Renal pelvis (tissue), 4 donors: Measurements from ENCODE around the gene SYT17. TPM values are rescaled to one million over a fixed set of nuclear protein-coding genes. Genes with fewer than 3 reads are reported as not detected.
"Not testable (repeated sequence)": the region's sequence is repeated elsewhere in the genome, so short reads cannot be mapped to it uniquely, and the experiment has no call there.

Experiments used
- DNase-seq: peaks from one replicate; pipeline ENCODE4 v3.0.0-alpha.2; 2013
- polyA plus RNA-seq, 3 donors: library from polyadenylated mRNA; unstranded; fragments of 120-200 nt; gene quantifications; one replicate each; pipeline ENCODE4 v1.2.1, GENCODE V29; 2013; ENCODE audit not compliant: insufficient read length in 3 of 3

SYT17 gene
- polyA plus RNA-seq, 3 donors = 10.2 to 13.6 (median 11.2) TPM

DNA sequence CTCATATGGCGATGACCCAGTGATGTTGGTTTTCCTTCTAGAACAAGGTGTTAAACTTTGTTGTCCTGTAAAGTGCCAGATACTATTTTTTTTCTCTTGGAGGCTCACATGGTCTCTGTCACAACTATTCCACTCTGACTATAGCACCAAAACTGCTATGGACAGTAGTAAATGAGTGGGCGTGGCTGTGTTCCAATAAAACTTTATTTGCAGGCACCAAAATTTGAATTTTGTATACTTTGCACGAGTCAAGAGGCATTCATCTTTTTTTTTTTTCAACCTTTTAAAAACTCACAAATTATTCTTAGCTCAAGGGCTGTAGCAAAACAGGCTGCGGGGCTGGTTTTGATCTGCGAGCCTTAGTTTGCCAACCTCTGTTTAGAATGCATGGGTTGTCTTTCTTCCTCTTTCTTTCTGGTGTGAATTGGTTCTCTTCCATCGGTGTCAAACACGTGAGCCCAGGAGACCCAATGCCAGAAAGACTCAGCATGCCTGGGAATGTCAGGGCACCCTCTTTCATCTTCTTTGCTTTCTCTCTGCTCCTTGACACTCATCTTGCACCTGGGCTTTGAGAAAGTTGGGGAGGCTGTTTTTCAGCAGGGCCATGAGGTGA lies 2.1 kb downstream of the SYT17 start:
- no peak for DNase-seq

DNA sequence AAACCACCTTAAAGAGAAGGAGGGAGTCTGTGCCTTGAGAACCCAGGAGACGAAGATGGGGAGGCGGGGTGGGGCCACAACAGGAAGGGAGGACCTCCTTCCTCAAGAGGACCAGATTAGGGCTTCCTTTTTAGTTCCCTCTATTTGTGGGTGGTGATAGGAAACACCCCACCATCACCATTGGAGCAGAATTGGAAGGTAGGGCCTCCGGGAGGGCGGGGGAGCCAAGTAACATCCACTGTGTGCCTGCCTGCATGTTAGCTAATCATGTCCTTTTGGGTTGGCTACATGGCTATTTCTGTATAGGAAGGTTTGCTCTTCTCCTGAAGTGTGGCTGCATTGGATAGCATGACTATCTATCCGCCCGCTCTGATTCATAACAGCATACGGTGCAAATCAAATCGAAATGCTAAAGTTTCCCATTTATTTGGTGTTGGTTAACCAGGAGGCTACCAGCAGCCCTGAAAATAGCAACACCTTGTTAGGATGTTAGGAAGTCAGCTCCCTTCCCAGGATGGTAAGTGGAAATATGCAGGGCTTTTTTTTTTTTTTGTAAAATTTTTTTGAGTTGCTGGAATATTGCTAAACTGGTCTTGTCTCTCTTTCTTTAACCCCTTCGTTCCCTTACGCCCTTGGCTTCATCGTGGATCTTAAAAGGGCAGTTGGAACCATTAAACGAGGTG lies 4.2 kb downstream of the SYT17 start:
- no peak for DNase-seq

DNA sequence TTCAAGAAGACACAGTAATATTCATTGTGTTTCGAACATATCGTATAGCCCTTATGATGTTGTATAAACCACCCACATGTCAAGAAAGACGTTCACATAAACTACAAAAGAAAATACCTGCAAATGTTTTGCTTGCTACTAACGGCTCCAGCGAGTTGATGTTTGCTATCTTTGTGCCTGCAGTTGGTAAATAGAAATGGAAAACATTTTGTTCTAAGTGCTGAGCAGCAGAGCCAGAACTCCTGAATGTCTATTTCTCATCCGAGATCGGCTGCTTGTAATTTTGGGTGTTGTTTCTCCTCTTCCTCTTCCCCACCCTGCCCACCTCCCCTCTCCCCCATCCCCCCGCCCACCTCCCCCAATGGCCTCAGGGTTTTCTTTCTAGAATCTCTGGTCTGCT lies 5.0 kb downstream of the SYT17 start:
- DNase-seq = no peak

DNA sequence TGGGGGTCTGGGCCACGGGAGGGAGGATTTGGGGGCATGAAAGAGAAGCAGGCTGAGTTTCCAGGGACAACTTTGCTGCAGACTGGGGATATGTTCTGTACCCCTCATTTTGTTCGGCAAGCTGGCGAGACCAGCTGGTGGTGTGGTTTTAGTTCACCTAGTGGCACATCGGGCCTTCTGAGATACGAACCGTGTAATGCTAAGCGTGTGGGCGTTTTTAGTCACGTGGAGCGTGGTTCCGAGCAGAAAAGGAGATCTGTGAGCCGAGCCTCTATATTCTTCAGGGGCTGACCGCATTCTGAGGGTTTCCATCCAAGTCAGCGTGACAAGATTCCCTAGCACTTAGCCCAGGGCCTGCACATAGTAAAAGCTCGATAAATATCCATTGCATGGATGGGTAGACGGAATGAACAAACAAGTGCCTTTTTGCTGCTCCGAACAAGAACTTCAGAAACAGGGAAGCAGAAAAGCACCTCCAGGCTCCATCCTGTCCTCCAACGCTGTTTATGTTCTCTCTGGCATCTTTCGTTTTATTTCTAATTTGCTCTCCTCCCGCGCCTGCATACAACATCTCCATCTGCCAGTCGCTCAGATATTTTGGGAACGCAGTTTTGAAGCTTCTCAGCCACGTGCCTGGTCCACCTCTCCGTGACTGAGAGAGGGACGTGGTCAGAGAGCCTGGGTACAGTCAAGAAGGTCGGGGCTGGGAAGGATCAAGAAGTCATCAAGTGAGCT lies 5.8 kb downstream of the SYT17 start:
- DNase-seq = no peak

DNA sequence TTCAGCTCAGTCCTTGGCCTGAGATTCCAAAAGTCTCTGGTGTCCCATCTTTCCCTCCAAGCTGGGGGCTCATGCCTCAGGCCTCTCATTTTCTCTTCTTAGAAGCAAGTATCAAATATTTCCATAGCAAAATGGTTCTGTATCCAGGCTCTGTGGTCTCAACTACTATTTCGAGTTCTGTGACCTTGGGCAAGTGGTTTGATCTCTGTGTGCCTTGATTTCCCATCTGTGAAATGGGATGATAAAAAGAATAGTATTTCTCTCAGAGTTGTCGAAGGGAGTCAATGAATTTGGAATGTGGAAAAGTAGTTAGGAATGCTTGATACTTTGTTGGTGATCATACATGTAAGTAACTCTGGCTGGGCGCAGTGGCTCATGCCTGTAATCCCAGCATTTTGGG lies 6.4 kb downstream of the SYT17 start:
- no peak for DNase-seq

DNA sequence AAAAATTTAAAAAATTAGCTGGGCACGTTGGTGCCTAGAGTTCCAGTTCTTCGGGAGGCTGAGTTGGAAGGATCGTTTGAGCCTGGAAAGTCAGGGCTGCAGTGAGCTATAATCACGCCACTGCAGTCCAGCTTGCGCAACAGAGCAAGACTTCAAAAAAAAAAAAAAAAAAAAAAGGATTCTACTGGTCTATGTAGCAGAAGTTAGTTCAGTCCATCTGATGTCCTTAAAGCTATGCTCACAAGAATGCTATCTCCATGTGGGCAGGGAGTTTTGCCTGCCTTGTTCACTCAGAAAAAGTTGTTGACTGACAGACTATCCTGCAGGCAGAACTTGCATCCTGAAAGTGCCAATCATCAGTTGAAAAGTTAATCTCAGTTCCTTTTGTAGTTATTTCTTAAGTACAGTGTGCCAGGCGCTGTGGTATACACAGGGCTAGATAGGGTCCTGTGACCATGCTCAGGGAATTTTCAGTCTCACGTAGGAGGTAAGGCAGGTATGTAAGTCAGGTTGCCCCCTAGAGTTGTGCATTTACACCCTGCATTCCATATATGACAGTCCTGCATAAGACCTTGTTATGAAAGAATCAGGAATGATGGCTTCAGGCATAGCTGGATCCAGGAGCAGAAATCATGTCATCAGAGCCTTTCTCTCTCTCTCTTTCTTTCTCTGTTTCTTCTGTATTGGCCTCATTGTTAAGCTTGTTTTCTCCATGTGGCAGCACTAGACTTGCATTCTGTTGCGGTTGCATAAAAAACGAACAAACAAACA lies 7.6 kb downstream of the SYT17 start:
- DNase-seq = no peak

DNA sequence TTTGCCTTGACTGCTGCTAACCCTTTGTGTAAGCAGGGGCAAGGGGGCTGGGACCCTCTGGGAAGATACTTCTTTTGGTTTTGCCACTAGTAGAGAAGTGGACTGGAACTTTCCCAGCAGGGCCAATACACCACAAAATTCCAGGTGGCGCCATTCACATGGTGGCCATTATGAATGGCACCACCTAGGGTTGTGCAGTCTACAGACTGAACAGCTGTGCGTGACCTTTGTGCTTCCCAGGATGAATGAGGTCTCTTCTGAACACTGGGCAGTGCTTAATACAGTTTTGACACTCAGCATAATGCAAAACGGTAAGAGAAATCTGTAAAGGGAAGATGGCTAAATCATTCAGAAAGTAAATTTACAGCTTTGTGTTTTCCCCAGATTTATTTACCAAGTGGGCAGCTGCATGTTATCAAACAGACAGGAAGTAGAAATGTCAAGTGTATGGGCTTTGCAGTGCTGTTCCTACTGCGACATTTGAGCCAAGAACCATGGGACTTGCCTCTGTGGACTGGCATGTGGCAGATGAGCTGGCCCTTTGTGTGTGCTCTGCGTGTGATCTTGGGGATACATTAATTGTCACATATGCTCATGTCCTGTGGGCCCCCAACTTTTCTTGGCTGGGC lies 9.2 kb downstream of the SYT17 start:
- DNase-seq = no peak

DNA sequence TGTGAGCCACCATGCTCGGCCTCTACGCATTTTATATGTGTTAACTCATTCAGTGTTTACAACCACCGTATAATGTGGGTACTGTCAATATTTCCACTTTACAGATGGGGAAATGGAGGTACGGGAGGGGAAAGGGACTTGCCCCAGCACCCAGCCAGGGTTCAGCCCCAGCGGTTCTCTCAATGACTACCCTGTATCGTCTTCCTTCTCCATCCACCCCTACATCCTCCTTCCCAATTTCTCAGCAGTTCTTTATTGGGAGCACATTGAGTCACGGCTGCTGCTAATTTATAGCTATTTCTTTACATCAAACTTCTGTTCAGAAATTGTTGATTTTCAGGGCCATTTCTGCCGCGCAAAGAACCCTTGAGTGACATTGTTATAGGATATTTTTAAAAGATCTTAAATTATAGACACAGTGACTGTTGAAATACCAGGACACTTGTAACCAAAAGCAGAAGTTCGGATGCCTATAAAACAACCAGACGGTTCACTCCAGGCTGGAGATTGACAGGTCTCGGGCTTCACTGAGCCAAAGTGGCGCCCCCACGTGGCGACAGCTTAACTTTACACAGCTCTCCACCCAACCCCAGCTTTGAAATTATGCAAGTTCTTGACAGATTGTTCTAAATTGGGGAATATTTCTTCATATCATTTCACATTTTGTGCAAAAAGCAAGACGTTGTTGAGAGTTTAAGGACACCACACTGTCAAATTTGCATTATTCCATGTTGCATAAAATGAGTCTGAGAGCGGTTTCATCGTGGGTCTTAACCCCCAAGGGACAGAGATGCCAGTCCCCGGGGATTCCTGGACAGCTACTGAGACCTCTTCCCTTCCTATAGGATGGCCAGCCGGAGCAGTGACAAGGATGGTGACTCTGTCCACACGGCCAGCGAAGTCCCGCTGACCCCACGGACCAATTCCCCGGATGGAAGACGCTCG lies 11.8 kb downstream of the SYT17 start:
- peak; percentile 31 for DNase-seq

DNA sequence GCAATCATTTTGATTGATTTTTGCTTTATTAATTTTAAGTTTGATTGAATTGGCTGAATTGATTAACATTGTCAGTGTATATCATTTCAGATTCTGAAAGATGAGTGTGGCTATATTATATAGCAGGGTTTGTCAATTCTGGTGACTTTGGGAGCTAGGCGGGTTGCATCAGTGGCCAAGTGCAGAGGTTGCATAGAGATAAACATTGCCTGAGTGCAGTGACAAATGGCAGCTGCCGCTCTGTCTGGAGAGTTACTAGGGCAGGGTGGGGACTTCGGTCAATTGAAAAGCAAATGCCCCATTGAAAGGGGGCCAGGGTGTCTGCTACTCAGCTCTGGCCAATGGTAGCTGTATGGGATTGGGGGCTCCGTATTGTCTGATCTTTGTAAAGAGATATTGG lies 12.7 kb downstream of the SYT17 start:
- no peak for DNase-seq

DNA sequence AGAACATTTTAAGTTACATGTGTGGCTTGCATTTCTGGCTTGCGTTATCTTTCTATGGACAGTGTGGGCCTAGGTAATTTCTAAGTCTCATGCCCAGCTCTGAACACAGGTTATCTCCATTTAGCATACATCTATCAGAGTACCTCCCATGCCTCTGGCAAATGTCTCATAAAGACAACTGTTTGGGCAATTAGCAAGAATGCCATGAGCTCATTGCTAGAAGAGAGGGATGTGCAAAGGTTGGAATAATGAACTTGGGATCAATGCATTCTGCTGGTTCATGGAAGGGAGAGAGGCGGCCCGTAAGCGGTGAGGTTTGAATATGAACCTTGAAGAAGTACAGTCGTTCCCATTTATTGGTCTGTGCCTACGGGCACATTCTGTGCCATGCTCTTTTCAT lies 14.4 kb downstream of the SYT17 start:
- no peak for DNase-seq

DNA sequence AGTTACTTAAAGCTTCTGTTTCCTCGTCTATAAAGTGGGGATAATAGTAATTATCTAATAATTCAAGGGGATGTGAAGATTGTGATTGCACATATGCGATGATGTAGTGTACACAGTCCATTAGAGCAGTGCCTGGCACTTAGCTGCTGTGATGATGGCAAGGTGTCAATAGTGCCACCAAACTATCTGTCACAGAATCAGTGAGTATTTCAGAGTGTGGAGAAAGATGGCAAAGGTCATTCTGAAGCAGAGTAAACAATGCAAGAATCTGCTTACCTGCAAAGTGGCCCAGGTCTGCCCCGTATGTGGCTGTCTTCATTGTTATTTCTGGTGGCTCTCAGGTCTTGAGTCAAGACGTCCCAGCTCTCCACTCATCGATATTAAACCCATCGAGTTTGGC lies 15.1 kb downstream of the SYT17 start:
- DNase-seq = no peak

DNA sequence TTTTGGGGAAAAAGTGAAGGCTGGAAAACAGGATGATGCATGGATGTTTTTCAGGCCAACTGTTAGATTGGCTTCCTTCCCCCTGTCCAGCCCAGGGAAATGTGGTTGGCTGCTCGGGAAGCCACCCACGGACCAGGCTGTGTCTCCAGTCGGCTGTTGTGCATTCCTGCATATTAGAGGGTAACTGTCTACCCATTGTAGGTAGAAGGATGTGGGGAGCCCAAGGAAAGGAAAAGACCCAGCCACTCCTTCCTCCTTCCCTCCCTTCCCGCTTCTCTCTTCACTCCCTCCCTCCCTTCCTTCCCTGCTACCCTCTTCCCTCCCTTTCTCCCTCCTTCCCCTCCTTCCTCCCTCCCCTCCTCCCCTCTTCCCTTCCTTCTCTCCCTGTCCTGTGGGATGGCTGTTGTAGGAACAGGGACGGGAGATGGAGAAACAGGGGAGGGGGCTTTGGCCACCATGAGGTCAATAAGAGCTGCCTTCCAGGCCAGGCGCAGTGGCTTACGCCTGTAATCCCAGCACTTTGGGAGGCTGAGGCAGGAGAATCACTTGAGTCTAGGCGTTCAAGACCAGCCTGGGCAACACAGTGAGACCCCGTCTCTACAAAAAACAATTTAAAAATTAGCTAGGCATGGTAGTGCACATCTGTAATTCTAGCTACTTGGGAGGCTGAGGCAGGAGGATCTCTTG lies 16.9 kb downstream of the SYT17 start:
- no peak for DNase-seq

DNA sequence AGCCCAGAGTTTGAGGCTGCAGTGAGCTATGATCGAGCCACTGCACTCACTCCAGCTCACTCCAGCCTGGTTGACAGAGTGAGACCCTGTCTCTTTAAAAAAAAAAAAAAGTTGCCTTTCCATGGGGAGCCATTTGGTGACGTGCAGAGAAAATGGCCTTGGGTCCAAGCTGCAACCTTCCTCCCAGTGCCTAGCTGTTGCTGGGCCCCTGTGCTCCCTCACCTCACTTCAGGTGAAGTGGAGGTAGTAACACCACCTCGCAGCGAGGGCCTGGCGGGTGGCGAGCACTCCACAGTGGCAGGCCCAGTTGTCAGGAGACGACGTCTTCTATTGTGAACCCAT lies 17.4 kb downstream of the SYT17 start:
- DNase-seq = no peak

DNA sequence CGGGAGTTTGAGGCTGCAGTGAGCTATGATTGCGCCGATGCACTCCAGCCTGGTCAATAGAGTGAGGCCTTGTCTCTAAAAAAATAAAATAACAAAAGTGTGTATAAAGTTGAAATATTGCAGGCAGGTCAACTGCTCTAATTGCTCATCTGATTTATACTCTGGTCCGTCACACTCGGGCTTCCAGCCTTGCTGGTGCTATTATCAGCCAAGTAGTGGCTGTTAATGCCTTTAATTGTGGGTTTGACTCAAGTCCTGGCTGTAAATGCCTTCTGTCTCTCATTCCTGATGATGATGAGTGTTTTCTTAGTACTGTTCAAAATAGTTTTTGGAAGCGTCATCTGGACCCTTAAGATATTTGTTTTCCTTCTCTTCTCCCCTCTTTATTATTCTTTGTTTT lies 18.4 kb downstream of the SYT17 start:
- DNase-seq = no peak

DNA sequence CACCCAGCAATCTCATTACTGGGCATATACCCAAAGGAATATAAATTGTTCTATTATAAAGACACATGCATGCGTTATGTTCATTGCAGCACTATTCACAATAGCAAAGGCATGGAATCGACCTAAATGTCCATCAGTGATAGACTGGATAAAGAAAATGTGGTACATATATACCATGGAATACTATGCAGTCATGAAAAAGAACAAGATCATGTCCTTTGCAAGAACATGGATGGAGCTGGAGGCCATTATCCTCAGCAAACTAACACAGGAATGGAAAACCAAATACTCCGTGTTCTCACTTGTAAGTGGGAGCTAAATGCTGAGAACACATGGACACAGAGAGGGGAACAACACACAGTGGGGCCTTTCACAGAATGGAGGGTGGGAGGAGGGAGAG lies 19.9 kb downstream of the SYT17 start:
- DNase-seq = not testable (repeated sequence)

DNA sequence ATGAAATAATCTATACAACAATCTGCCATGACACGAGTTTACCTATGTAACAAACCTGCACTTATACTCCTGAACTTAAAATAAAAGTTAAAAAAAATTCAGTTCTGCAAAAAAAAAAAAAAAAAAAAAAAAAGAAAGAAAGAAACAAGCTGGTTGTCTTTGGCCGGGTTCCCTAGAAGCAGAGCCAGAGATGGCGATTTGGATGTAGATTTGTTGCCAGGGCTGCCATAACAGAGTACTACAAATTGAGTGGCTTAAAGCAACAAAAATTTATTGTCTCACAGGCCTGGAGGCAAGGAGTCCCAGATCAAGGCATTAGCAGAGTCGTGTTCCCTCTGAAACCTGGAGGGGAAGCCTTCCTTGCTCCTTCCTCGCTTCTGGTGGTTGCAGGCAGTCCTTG lies 20.4 kb downstream of the SYT17 start:
- no peak for DNase-seq

DNA sequence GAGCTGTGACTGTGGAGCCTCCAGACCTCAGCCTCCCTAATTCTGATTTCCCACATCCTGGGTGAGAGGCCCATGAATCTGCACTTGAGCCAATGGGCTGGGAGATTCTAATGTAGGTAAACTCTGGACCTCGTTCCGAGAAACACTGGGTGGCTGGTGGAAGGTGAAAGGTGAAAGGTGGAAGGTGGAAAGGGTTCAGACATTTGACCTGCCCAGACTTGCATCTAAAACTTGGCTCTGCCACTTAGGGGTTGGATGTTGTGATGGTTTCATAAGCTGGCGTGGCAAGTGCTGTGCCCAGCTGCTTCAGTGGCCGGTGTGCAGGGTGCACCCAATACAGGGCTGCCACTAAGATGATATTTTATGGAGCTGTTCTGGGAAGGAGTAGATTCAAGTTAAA lies 24.8 kb downstream of the SYT17 start:
- no peak for DNase-seq

DNA sequence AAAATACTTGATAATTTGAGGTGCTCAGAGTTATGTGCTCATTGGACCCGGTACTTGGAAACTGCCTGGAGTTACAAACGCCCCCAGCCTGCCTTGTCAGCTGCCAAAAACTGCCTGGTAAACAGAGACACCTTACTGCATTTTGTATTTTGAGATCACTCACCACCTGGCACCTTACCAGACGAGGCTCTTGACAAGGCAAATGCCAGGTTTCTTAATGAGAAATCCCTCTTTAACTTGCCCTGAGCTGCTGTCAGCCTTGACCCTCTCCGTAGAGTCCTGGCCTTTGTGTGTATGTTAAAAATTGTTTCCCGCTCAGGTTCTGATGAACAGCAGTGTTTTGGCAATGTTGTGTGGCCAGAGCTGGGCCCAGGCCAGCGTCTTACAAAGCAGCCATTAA lies 28.8 kb downstream of the SYT17 start:
- no peak for DNase-seq

DNA sequence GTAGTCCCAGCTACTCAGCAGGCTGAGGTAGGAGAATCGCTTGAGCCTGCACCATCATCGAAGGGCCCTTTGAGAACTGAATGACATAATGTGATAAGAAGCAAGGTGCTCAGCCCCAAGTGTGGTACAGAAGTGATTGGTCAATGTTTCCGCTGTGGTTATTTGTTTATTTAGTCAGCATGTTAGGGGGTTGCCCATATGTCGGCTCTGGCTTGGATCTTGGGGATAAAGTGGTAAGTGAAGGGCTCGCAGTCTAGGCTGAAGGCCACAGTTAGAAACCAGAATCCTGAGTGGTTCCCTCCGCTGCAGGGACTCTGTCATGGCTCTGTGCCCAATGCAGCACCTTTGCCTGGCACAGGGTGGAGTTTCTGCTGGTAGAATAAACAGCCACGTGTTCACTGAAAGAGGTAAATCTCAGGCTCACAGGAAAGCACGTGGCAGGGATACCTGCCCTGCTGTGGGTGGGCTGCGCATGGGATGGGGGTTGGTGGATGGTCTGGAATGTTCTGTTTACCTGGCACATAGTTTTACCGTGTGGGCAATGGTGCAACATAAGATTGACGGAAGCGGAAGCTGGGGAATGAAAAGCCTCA lies 35.4 kb downstream of the SYT17 start:
- DNase-seq = no peak

DNA sequence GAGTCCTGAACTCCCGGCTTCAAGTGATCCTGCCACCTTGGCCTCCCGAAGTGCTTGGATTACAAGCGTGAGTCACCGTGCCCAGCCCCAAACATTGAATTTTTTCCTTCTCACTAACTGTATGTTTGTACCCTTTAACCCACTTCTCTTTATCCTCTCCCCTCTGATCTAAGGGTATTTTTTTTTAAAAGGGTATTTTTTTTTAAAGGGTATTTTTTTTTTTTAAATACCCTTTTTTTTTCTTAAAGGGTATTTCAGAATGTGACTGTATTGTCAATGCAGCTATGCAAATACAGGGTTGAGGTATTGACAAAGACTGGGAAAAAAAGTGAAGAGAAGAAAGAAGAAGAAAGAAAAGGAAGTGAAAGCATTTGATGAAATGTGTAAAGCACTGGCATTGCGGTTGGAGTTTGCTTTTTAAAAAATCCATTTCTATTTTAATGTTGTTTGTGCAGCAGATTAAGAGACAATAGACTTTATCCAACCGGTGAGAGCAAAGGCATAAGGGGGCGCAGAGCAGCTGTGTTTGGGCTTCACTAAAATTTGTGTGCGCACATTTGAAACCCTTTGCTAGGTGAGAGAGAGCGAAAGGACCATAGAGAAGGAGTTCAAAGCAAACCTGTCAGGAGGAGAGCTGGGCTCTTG lies 42.4 kb downstream of the SYT17 start:
- no peak for DNase-seq
